Upper lobe of left lung (tissue), 6 donors: ENCODE data around the gene RIMBP2. TPM values are rescaled to one million over a fixed set of nuclear protein-coding genes. Genes with fewer than 3 reads are reported as not detected.

Source experiments
- ATAC-seq, 2 donors: fragments of 200-7000 bp; cut with Tn5 transposase; one replicate each; pipeline ENCODE4 v1.9.1; 2022; ENCODE audit warnings: mild to moderate bottlenecking in 2 of 2, moderate library complexity in 2 of 2; ENCODE audit not compliant: low FRiP score in 2 of 2
- DNase-seq, 2 donors: peaks; one replicate each; pipeline ENCODE4 v3.0.0-alpha.2; 2019 to 2020
- H3K27ac ChIP-seq, 4 donors: fragments of 200-600 bp; sonication (generic); one replicate each; pipeline ENCODE4 v1.5.1; 2016 to 2019
- H3K27me3 ChIP-seq, 4 donors: fragments of 200-600 bp; sonication (generic); one replicate each; pipeline ENCODE4 v1.5.1; 2017 to 2019
- H3K36me3 ChIP-seq, 4 donors: fragments of 200-600 bp; sonication (generic); one replicate each; pipeline ENCODE4 v1.5.1; 2016 to 2019
- H3K4me1 ChIP-seq, 4 donors: fragments of 200-600 bp; sonication (generic); one replicate each; pipeline ENCODE4 v1.5.1; 2018 to 2019
- H3K4me3 ChIP-seq, 4 donors: fragments of 200-600 bp; sonication (generic); one replicate each; pipeline ENCODE4 v1.5.1; 2017 to 2019; ENCODE audit warnings: mild to moderate bottlenecking in 2 of 4, moderate library complexity in 1 of 4
- H3K9me3 ChIP-seq, 4 donors: fragments of 200-600 bp; sonication (generic); one replicate each; pipeline ENCODE4 v1.5.1; 2018 to 2019
- EP300 ChIP-seq, 4 donors: sonication (generic); formaldehyde crosslinking; IDR thresholded peaks; one replicate each; pipeline ENCODE4 v1.5.1; 2017; ENCODE audit warnings: antibody characterized with exemption in 4 of 4, control low read depth in 2 of 4
- POLR2A ChIP-seq, 4 donors: fragments of 450-650 bp; IDR thresholded peaks; one replicate each; pipeline ENCODE4 v1.5.1; 2016 to 2017; ENCODE audit warnings: antibody characterized with exemption in 4 of 4, mild to moderate bottlenecking in 2 of 4
- POLR2AphosphoS5 ChIP-seq, 2 donors: sonication (generic); formaldehyde crosslinking; IDR thresholded peaks; one replicate each; pipeline ENCODE4 v1.5.1; 2017; ENCODE audit warnings: antibody characterized with exemption in 2 of 2
- WGBS, 2 donors: methylation state at CpG; one replicate each; pipeline ENCODE4 v1.1.5; 2017 to 2018; 5-methylcytosine and 5-hydroxymethylcytosine counted together
- total RNA-seq, 6 donors: library from RNA; depleted of rRNA in 4 of 6; stranded (reverse); fragments of >200 nt in 4 of 6; gene quantifications; one replicate each; pipeline versions ENCODE4 v1.1.0 to v1.2.1, GENCODE V29; 2016 to 2021
- TF ChIP-seq, protein P1 (sequence below), 6 experiments: fragments of 450-650 bp in 4 of 6; fragments of 200-600 bp in 2 of 6; sonication (generic) in 2 of 6; IDR thresholded peaks; one replicate each; pipeline ENCODE4 v1.5.1; 2016 to 2019; ENCODE audit warnings: antibody characterized with exemption in 6 of 6
- donor health status: DM: no; HTN: no; CAD: no; lungs with moderate emphysema.
- donor health status: DM: no; HTN: yes; CAD: no; lungs with severe emphysema.

RIMBP2 gene
- total RNA-seq, 6 donors from 2014 or later: 0.23 to 3.9 (median 0.44) TPM; not detected in 1

DNA sequence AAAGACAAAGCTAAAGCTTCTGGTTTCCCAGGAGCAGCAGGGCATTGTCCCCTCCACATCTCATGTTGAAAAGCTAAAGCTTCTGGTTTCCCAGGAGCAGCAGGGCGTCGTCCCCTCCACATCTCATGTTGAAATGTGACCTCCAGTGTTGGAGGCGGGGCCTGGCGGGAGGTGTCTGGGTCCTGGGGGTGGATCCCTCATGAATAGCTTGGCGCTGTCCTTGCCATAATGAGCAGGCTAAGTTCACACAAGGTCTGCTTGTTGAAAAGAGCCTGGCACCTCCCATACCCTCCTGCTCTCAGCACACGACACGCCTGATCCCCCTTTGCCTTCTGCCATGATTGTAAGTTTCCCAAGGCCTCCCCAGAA lies 254.7 kb downstream of the RIMBP2 start:
- no peak for ATAC-seq
- no peaks in the 10 kb centered on the region for H3K27me3 ChIP-seq
- no peaks in the 10 kb centered on the region for H3K36me3 ChIP-seq
- no peak for DNase-seq
- H3K4me1 ChIP-seq: no peaks in the 10 kb centered on the region
- 74 to 79% methylated on average over 5 to 7 of the region's 7 CpGs for WGBS, 2 donors
- TF ChIP-seq POLR2AphosphoS5 (IDR thresholded peaks at IDR 0.05) (no peak), POLR2A (IDR thresholded peaks at IDR 0.05) (no peak), EP300 (IDR thresholded peaks at IDR 0.05) (no peak)
- TF ChIP-seq, protein P1, sequence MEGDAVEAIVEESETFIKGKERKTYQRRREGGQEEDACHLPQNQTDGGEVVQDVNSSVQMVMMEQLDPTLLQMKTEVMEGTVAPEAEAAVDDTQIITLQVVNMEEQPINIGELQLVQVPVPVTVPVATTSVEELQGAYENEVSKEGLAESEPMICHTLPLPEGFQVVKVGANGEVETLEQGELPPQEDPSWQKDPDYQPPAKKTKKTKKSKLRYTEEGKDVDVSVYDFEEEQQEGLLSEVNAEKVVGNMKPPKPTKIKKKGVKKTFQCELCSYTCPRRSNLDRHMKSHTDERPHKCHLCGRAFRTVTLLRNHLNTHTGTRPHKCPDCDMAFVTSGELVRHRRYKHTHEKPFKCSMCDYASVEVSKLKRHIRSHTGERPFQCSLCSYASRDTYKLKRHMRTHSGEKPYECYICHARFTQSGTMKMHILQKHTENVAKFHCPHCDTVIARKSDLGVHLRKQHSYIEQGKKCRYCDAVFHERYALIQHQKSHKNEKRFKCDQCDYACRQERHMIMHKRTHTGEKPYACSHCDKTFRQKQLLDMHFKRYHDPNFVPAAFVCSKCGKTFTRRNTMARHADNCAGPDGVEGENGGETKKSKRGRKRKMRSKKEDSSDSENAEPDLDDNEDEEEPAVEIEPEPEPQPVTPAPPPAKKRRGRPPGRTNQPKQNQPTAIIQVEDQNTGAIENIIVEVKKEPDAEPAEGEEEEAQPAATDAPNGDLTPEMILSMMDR (IDR thresholded peaks at IDR 0.05): no peak
- H3K4me3 ChIP-seq: no peak overlapping the region
- no peak overlapping the region for H3K27ac ChIP-seq
- no peaks in the 10 kb centered on the region for H3K9me3 ChIP-seq

DNA sequence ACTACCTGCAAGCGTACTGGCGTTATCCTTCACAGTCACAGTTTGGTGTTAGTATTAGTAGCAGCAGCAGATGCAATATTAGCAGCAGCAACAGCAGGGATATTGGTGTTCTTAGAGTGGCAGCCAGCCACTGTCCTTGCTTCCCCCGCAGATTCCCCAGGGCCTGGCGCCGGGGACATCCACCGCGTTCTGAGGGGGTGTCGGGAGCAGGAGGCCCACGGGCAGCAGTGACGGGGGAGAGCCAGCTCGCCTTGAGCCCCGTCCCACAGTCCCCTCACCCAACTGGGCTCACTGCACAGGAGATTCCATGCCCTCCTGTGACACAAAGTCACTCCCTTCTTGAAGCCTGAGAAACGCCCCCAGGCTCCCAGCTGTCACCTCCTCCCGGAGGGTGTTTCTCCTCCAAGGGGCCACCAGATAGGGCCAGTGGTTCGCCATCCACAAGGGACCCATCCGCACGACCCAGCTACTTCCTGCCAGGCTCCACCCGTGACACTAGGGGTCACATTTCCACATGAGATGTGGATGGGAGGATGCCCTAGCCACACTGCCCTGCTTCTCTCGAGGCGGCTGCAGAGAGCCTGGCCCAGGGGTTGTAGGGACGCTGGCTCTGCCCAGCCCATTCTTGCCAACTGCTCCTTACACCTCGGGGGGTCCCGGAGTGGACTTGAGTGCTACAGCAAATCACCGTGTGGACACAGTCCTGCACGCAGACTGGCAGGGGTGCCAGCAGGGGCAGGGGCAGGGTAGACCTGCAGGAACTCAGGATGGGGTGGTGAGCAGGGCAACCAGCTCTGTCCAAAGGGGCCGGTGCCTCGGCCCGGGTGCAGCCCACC lies 255.3 kb downstream of the RIMBP2 start:
- TF ChIP-seq EP300 (IDR thresholded peaks at IDR 0.05) (no peak), POLR2AphosphoS5 (IDR thresholded peaks at IDR 0.05) (no peak)
- WGBS, 2 donors: 75 to 84% methylated on average over 10 to 28 of the region's 28 CpGs

DNA sequence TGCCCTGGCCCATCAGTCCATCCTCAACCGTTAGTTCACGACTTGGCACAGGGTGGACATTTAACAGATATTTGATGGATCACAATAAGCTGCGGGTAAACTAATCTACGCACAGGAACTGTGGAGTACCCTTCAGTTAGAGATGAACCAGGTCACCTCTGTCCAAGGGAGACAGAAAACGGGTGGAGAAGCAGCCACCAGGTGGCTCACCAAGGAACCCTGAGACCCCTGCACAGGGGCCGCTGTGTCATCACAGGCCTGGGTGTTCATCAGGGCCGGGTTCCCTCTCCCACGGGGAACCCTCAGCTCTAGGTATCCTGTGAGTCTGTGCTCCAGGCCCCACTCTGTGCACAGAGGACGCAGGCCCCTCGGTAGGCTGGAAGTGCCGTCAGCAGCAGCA lies 256.2 kb downstream of the RIMBP2 start:
- no peaks in the 10 kb centered on the region for H3K9me3 ChIP-seq
- H3K4me3 ChIP-seq: no peak overlapping the region
- ATAC-seq (no peak), DNase-seq (no peak)
- H3K4me1 ChIP-seq: no peaks in the 10 kb centered on the region
- no peaks in the 10 kb centered on the region for H3K36me3 ChIP-seq
- TF ChIP-seq EP300 (IDR thresholded peaks at IDR 0.05) (no peak), POLR2AphosphoS5 (IDR thresholded peaks at IDR 0.05) (no peak), POLR2A (IDR thresholded peaks at IDR 0.05) (no peak)
- TF ChIP-seq, protein P1 (IDR thresholded peaks at IDR 0.05): no peak
- no peak overlapping the region for H3K27ac ChIP-seq
- WGBS, 2 donors: 80% methylated on average over 6 to 11 of the region's 11 CpGs
- H3K27me3 ChIP-seq: no peaks in the 10 kb centered on the region

More for the DNA sequence above, 255.3 kb downstream of the RIMBP2 start:
- no peaks in the 10 kb centered on the region for H3K9me3 ChIP-seq
- no peak overlapping the region for H3K4me3 ChIP-seq
- ATAC-seq (peak in 1 of 2 donors; percentile 12), DNase-seq (no peak)
- no peak overlapping the region for H3K27ac ChIP-seq
- H3K4me1 ChIP-seq: no peaks in the 10 kb centered on the region
- H3K36me3 ChIP-seq: no peaks in the 10 kb centered on the region
- H3K27me3 ChIP-seq: no peaks in the 10 kb centered on the region

DNA sequence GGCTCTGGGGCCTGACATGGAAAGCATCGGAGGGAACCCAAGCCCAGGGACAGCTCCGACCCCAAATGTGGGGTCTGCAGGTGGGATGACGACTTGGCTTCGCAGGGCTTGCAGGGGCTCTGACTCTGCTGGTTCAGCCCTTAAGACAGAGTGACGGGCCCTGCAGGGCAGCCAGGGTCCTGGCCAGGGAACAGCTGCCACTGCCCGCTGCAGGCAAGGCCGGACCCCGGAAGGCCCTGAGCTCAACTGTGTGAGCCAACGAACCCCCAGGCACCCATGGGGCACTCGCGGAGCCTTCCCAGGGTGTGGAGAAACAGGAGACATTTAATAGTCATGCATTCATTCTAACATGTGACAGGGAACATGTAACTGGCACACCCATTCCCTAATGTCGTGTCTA lies 257.8 kb downstream of the RIMBP2 start:
- Histone ChIP-seq H3K4me3 (no peak overlapping the region), H3K9me3 (no peaks in the 10 kb centered on the region), H3K27me3 (no peaks in the 10 kb centered on the region), H3K4me1 (no peaks in the 10 kb centered on the region), H3K27ac (no peak overlapping the region), H3K36me3 (no peaks in the 10 kb centered on the region)
- ATAC-seq: no peak
- WGBS, 2 donors: 82 to 83% methylated on average over 6 to 12 of the region's 12 CpGs
- no peak for DNase-seq
- TF ChIP-seq POLR2AphosphoS5 (IDR thresholded peaks at IDR 0.05) (no peak), POLR2A (IDR thresholded peaks at IDR 0.05) (no peak), EP300 (IDR thresholded peaks at IDR 0.05) (no peak)
- TF ChIP-seq, protein P1 (IDR thresholded peaks at IDR 0.05): no peak

DNA sequence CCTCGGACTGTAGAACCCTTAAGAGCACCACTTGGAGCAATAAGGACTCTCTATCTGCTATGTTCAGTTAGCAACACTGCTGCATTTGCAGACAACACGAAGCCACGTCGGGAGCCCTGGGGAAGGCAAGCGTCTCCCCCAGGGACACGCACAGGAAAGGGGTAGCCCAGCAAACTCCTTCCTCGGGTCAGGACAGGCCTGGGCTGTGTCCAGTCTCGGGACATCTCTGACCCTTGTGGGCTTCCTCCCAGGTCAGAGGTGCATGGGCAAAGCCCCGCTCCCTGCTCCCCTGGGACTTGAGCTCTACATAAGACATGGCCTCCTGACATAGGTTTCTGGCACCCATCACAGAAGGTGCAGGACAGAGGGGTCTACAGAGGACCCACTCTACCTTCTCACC lies 258.9 kb downstream of the RIMBP2 start:
- TF ChIP-seq POLR2A (IDR thresholded peaks at IDR 0.05): no peak
- TF ChIP-seq, protein P1 (IDR thresholded peaks at IDR 0.05): no peak
- TF ChIP-seq POLR2AphosphoS5 (IDR thresholded peaks at IDR 0.05): no peak
- no peak for ATAC-seq
- WGBS, 2 donors: 69 to 80% methylated on average over 2 to 8 of the region's 9 CpGs

More for the DNA sequence above, 258.9 kb downstream of the RIMBP2 start:
- Histone ChIP-seq H3K4me3 (no peak overlapping the region), H3K9me3 (no peaks in the 10 kb centered on the region), H3K36me3 (no peaks in the 10 kb centered on the region), H3K27ac (no peak overlapping the region), H3K4me1 (no peaks in the 10 kb centered on the region), H3K27me3 (no peaks in the 10 kb centered on the region)
- no peak for DNase-seq
